Stimulated activated CD4-positive, alpha-beta T cell treated with anti-CD3 and anti-CD28 coated beads, Interleukin-1b, Interleukin-23, amount 100 ng/mL, for 48 hours (primary cell): ENCODE results near the gene CENPP.

ENCODE experiments used
- DNase-seq: peaks from one replicate; pipeline ENCODE4 v3.0.0-alpha.2; 2020

CENPP gene

DNA sequence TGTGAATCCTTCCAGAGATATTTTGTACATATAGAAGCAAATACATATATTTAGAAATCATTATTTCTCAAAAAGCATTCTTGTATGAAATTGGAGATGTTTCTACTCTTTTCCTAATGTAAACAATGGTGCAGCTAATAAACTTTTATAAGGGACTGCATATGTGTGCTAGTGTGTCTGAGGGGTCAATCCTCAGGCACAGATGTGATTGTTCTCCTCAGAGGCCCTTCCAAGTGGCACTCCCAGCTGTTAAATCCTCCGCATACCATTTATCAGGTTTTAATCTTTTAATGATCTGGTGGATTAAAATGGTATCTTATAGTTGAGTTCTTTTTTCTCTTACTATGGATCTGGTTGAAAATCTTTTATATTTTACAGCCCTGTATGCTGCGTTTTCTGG is 104.1 kb downstream of the CENPP start:
- DNase-seq: no peak

DNA sequence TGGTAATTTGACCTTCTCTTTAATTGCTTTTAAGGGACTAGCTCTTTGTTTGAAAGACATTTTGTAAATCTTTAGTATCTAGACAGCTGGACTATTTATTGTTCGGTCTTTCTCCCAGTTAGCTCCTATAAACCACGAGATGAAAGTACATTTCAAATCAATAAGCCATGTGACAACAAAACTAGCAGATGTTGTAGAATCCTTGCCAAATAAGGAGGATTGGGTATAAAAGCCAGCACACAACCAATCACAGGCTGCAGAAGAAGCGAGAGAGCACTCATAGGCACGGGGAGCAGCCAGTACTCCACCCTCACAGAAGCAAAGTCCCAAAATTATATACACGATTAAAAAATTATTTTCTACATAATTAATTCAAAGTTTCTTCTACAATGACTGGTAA is 106.6 kb downstream of the CENPP start:
- no peak for DNase-seq

DNA sequence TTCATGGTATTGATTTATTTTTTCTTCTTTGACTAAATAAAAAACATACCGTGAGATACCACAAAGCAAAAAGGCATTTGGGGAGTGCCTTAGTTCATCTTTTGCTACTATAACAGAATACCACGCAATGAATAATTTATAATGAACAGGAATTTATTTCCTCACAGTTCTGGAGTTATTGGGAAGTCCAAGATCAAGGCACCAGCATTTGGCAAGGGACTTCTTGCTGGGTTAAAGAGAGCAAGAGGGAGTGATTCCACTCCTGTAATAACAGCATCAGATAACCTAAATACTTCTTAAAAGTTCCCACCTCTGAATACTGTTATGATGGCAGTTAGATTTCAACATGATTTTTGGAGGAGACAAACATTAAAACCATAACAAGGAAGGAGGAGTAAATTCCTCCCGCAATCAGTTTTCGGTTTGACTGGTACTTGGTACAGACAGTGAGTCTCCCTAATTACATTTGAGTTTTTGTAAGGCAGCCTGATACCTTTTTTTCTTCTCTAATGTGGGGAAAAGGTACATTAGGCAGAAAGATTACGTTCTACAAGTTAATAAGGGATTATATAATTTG is 107.3 kb downstream of the CENPP start:
- DNase-seq: no peak

DNA sequence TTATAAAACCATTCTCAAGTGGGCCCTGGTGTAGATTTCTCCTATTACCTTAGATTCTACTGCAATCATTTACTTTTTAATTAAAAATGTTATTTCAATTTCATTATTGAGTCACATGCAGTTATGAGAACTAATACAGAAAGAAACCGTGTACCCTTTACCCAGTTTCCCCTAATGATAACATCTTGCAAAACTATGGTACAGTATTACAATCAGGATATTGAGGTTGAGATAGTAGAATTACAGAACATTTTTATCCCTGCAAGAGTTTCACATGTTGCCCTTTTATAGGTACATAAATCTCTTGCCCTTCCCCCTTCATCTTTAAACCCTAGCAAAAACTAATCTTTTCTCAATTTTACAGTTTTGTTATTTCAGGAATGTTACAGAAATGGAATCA is 109.5 kb downstream of the CENPP start:
- no peak for DNase-seq

DNA sequence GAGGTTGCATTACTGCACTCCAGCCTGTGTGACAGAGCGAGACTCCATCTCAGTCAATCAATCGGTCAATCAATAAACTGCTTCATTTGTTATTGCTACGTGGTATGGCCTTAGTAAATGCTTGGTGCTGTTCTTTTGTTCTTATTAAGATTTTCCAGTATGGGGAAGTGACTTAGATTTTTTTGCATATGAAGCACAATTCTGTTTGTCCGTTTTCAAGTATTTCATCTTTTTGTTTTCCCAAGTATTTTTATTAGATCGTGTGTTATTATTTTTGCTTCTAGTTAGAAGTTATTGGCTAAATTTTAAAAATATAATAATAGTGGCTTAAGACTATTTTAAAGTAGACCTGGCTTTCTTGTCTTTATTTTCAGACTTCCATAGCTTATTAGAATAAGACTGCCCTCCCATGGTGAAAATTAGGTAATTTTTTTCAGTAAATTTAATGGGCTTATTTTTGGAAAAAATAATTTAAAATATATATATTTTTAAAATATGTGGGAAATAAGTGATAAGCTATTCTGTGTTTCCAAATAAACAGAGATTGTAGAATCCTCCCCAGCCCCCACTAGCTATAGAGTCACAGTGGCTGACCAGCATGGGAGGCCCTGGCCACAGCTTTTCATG is 113.3 kb downstream of the CENPP start:
- DNase-seq: no peak

DNA sequence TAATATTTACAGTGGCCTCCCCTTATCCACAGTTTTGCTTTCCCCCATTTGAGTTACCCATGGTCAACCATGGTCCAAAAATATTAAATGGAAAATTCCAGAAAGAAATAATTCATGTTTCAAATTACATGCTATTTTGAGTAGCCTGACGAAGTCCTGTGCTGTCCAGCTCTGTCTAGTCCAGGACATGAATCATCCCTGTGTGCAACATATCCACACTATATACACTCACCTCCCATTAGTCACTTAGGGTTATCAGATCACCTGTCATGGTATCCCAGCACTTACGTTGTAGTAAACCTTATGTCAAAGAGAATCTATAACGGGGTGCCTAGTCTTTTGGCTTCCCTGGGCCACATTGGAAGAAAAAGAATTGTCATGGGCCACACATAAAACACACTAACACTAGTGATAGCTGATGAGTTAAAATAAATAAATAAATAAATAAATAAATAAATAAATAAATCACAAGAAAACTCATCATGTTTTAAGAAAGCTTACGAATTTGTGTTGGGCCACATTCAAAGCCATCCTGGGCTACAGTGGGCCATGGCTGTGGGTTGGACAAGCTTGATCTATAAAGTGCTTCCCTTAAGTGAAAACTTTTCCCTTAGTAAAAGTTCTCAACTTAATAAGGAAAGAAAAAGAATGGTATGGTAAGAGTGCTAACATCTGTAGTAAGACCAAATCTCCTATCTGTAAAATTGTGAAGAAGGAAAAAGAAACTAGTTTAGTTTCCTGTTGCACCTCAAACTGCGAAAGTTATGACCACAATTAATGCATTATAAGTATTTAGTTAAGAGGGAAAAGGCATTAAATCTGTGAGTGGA is 114.4 kb downstream of the CENPP start:
- no peak for DNase-seq

DNA sequence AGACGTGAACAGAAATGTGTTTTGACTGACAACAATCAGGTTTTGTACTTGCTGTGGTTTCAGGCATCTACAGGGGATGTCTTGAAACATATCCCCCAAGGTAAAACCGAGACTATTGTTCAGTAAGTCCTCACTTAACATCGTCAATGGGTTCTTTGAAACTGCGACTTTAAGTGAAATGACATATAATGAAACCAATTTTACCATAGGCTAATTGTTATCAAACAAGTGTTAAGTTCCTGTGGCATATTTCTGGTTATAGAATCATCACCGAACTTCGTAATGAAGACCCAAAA is 114.9 kb downstream of the CENPP start:
- no peak for DNase-seq

DNA sequence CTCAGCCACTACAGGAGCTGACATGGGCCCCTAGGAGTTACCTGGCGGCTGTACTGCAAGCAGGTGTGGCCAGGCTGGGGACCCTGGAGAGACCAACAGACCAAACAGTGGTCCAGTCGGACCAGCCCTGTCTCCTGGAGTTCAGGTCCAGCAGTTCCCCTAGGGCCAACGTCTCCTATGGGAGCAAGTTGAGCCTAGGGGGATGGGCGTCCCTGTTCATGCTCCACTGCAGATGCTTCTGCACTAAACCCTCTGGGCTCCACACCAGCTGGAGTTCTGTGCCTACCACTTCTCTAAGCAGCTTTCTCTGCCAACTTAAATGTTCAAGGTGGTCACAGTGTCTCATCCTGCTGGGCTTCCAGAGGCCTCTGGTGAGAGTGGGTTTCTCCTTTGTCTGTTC is 119.1 kb downstream of the CENPP start:
- no peak for DNase-seq

DNA sequence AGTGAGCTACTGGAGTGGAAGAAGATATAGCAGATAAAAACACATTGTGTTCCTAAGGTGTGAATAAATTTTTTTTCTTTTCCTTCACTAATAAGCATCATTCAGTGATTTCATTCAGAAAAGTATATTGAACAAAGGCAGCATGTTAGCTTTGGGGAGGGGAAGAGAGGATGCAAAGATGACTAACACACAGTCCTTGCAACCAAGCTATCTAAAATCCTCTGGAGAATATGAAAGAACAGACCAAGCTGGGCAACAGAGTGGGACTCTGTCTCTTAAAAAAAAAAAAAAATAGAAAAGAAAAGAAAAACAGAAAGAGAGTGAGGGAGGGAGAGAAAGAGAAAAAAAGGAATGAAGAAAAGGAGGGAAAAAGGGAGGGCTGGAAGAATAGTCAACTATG is 120.8 kb downstream of the CENPP start:
- DNase-seq: no peak

DNA sequence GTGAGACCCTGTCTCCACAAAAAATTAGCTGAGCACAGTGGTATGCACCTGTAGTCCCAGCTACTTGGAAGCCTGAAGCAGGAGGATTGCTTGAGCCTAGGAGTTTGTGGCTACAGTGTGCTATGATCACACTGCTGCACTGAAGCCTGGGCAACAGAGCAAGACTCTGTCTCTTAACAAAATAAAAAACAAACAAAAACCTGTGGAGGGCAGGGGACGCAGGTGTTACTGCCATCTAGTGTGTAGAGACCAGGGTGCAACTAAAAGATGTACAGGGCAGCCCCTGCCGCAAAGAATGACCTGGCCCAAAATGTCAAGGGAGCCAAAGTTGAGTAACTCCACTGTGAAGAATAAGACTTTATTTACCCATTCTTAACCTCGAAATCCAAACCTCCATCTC is 129.5 kb downstream of the CENPP start:
- no peak for DNase-seq

DNA sequence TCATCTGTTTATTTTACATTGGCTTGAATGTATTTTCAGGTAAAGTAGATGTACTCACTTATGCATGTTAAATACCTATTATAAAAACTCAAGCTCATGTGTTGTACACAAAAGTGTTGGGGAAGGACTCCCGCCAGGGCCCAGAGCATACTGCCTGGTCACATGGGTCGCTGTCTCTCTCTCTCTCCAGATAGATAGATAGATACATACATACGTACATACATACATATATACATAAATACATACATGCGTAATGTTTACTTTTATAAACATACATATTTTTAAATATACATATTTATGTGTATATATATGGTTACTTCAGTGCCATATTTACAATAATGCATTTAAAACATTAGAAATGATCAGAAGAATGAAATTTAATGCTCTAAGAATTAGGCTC is 131.8 kb downstream of the CENPP start:
- DNase-seq: no peak

DNA sequence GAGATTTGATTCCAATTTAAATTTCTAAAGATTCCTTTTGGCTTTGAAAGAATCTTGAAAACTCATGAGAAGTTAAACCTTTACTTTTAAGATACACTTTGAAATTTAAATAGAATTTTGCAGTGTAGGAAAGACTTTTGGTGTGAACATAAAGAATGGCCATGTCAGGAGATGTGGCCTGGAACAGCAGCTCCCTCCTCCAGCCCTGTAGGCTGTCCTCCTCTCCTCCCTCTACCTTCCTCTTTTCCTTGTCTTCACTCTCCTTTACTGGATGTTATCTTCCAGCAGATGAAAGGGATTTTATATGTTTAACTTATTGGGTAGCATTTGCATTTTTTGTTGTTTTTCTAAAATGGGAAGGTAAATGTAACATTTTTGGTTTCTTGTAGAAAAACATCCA is 137.6 kb downstream of the CENPP start:
- no peak for DNase-seq

DNA sequence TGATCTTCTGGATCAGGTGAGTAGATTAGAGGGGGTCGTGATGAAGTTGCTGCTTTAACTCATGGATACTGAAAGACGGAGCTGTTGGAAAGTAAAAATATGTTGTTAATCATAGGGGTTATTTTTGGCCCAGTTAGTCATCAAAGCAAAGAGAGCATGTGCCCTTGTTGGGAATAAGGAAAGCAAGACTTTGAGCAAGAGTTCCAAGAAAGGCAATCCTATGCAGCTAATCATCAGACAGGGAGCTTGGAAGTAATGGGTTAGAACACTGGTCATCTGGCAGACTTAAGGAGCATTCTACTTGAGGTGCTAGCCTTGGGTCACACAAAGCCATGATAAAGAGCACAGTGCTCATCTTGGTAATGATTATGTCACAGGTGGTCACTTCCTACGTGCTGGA is 138.2 kb downstream of the CENPP start:
- no peak for DNase-seq

DNA sequence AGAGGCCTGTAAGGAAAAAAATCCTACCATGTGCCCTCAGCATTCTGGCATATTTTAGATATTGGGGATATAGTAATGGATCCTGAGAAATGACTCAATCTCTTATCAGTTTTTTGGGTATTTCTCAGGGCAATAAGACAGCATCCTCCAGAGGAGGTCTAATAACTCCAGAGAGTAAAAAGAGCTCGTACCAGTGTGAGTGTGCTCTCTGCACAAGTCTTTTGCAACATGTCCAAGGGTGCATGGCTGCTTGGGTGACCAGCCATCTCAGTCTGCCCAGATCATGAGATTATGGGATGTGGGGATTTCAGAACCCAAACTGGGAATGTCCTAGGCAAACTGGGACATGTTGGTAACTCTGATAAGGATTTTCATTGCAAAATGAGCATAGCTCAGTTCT is 141.3 kb downstream of the CENPP start:
- DNase-seq: no peak

DNA sequence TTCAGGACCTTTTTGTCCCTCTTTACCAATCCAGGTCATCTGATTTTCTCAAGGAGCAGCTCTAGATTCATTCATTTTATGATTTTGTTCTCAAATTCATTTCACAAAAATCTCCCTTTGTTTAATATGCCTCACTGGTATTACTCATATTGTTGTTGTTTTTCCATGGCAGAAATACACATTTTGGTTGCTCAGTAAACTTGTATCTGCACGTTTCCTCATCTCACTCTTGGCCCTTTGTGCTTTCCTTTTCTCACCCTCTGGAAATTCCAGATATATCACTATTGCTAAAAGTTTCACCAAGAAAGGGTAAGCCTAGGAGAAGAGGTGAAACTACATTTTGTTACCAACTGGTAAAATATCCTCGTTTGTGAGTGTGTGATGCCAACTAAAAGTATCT is 141.8 kb downstream of the CENPP start:
- no peak for DNase-seq

DNA sequence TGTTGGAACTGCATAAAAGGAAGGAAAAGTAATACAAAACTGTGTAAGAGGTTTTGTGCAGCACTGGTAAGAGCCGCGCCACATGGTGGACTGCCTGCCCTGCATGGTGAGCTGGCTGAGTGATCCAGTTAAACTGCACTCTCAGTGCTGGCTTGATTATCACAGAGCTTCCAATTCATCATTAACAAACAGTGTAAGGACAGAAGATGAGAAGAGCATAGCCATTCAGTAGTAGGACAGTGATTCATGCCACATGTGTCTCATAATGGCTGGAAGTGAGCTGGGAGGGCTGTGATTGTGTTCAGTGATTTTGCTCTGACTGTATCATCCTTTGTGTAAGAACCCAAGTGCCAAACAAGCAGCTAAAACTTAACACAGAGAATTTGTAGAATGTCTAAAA is 142.5 kb downstream of the CENPP start:
- no peak for DNase-seq

DNA sequence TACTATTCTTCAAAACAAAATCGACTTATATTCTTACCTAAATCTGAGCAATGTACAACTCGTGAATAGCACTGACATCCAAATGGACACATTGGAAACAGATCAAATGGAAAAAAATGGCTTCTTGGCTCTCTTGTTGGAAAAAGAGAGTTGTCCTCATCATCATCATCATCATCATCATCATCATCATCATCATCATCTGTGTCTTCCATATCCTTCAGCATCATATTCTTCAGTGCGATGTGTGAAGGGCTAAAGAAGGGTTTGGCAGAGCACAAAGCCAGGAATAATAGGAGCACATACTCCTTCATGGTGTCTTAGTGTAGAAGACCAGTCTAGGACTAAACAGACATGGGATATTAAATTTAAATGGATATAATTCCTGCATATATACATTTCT is 148.8 kb downstream of the CENPP start:
- no peak for DNase-seq

DNA sequence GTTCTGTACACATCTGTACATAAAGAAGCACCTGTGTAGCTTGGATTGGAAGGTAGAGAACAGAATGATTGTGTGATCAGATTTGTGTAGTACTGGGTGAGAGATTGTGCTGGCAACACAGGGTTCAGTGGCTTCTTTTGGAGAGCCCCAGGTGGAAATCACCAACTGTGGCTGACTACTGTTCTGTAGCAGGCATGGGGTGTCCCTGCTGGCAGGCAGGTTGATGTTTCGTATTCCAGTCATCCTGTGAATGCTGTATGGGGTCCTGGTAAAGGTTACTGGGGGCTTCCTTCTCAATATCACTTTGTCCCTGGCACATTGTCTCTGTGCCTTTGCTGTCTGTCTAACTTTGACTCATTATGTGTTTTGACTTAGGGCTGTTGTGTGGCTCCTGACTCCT is 151.2 kb downstream of the CENPP start:
- DNase-seq: no peak

DNA sequence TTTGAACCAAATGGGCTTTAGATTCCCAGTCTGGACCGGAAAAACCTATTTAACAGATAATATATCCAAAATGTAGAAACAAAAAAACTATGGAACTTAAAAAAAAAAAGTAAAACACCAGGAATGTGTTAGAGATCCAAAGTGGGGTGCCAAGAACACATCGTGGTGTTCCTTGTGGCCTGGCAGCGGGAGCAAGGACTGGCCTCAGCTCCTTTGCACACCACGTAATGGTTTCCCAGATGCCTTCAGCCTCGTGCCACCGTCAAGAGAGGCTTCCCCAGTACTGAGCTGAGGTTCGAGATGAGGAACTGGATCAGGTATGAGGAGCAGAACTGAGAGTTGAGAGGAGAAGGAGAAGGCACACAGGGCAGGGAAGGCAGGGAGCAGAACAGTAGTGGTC is 153.0 kb downstream of the CENPP start:
- DNase-seq: no peak

DNA sequence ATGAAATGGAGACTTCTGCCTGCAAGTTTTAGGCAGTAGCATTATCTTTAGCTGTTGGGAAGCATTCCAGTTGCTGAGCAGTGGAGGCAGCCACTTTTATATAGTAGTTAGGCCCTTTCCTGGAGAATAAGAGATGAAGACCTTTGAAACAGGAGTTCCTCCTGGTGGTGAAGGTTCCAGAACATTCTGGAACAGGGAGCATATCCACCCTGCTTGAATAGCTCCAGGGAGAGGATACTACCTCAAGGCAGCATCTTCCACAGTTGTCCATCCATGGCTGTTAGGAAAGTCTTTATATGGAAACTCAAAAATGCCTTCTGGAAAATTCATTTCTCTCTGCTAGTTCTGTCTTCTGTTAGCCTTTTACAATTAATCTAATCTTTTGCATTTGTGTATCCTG is 153.6 kb downstream of the CENPP start:
- DNase-seq: no peak

DNA sequence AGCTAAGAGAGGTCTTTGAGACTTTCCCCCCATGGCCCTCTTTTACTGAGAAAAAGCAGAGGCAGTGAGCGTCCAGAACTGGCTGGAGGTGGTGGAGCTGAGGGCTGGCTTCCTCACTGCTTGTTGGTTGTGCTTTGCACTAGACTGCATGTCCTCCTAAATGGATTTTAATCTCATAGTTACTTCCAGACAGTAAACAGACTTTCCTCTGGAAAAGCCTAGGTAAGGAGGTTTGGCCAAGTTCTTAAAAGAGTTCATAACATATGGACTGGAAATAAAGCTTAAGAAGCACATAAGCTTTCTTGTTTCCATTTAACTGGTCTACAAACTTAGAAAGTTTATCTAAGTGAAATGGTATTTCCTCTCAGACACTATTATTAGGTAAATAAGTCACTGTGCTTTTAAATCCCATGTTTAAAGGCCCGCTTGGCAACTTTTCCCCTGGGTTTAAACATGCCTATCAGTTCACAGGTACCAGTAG is 154.6 kb downstream of the CENPP start:
- no peak for DNase-seq

DNA sequence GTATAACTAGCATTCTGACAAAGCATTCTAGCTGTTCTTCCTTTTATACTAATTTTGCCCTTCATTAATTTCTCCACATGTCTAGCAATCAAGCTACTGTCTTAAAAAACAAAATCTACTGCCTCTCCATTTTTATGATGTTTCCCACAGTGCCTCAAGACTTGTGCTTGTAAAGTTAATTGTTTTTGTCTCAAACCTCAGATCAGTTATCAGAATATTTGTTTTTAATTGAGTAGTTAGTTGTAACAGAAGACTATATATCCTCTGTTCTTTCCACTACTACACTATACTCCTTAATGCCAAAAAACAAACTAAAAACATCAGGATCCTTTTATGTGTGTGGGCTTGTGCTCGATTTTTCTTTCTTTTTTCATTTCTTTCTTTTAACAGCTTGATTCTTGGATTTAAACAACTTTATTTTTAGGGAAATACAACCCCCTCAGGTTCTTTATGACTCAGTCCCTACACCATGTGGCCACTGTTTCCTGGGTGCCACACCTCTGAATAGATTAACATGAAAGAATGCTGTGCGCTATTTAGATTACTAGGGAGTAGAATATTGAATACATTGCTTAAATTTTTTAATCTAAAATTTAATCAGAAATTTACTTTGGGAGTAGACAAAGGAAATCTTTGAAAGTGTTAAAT is 155.4 kb downstream of the CENPP start:
- no peak for DNase-seq

DNA sequence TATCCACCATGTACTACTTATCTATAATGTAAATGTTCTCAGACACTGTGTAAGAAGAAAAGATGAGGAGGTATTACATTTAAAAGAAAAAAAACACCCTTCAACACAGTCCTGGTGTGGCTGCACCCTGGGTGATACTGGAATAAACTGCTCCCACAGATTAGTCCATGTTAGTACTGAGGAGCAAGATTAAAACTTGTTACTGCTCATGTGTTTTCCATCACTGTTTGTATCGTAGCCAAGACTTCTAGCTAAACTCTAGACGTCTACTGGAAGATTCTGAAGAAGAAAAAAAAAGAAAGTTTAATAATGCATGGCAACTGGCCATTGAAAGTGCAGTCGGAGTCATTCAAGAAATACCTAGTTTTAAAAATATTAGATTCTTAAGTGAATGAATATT is 156.6 kb downstream of the CENPP start, which contains the start of gene ASPN:
Gene ASPN (minus strand): TSS at position 178 of the 400 bp plus-strand sequence.
- no peak for DNase-seq

DNA sequence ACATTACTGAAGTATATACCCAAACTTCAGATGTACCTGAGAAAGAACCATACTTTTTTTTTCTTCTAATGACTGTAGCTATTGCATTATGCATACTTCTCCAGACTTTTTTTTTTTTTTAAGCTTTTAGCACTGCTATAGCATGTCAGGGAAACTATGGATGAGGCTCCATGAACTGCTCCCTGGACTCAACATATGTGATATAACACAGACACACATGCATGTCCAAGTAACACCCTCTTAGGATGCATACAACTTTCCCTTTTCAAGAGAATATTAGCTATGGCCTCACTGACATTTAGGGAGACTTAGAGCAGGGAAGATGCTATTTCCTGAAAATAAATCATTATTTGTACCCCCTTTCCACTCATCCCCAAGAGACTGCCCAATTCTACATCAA is 157.1 kb downstream of the CENPP start:
- no peak for DNase-seq
